ENCODE data around the gene NADK2. TPM values are rescaled to one million over a fixed set of nuclear protein-coding genes. Genes with fewer than 3 reads are reported as not detected.

NADK2 gene
- total and polyA plus RNA-seq, 9 of the 15 experiments (the other 6 are each of a cell fraction or from before 2014, with no cell fraction given): 10.6 to 41.0 (median 24.0) TPM

GRCh38 chr5:36240779-36241630 is 720 bp downstream of the NADK2 start (continued):
- TF ChIP-seq, protein P1, sequence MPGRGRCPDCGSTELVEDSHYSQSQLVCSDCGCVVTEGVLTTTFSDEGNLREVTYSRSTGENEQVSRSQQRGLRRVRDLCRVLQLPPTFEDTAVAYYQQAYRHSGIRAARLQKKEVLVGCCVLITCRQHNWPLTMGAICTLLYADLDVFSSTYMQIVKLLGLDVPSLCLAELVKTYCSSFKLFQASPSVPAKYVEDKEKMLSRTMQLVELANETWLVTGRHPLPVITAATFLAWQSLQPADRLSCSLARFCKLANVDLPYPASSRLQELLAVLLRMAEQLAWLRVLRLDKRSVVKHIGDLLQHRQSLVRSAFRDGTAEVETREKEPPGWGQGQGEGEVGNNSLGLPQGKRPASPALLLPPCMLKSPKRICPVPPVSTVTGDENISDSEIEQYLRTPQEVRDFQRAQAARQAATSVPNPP (IDR thresholded peaks at IDR 0.05; ENCODE audit: borderline replicate concordance, insufficient read depth, insufficient read length): no peak
- TF ChIP-seq, protein P2, sequence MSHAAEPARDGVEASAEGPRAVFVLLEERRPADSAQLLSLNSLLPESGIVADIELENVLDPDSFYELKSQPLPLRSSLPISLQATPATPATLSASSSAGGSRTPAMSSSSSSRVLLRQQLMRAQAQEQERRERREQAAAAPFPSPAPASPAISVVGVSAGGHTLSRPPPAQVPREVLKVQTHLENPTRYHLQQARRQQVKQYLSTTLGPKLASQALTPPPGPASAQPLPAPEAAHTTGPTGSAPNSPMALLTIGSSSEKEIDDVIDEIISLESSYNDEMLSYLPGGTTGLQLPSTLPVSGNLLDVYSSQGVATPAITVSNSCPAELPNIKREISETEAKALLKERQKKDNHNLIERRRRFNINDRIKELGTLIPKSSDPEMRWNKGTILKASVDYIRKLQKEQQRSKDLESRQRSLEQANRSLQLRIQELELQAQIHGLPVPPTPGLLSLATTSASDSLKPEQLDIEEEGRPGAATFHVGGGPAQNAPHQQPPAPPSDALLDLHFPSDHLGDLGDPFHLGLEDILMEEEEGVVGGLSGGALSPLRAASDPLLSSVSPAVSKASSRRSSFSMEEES (CRISPR knock-in tag; IDR thresholded peaks at IDR 0.05): no peak
- TF ChIP-seq CEBPZ (IDR thresholded peaks at IDR 0.05; ENCODE audit: borderline replicate concordance, low read depth, low read length) (no peak), ETS2 (tag; IDR thresholded peaks at IDR 0.05; ENCODE audit: borderline replicate concordance, poor library complexity, severe bottlenecking) (no peak), FOXA1 (IDR thresholded peaks at IDR 0.05; ENCODE audit: borderline replicate concordance) (no peak), MBD1 (CRISPR knock-in tag; IDR thresholded peaks at IDR 0.05) (no peak), TSC22D4 (tag; IDR thresholded peaks at IDR 0.05) (no peak), E2F4 (CRISPR knock-in tag; IDR thresholded peaks at IDR 0.05; ENCODE audit: low read depth) (no peak), ELK1 (CRISPR knock-in tag; IDR thresholded peaks at IDR 0.05) (no peak), ZNF140 (CRISPR knock-in tag; IDR thresholded peaks at IDR 0.05) (no peak), ZNF764 (CRISPR knock-in tag; IDR thresholded peaks at IDR 0.05; ENCODE audit: low read depth) (no peak)
- TF ChIP-seq, protein P3, sequence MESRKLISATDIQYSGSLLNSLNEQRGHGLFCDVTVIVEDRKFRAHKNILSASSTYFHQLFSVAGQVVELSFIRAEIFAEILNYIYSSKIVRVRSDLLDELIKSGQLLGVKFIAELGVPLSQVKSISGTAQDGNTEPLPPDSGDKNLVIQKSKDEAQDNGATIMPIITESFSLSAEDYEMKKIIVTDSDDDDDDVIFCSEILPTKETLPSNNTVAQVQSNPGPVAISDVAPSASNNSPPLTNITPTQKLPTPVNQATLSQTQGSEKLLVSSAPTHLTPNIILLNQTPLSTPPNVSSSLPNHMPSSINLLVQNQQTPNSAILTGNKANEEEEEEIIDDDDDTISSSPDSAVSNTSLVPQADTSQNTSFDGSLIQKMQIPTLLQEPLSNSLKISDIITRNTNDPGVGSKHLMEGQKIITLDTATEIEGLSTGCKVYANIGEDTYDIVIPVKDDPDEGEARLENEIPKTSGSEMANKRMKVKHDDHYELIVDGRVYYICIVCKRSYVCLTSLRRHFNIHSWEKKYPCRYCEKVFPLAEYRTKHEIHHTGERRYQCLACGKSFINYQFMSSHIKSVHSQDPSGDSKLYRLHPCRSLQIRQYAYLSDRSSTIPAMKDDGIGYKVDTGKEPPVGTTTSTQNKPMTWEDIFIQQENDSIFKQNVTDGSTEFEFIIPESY (CRISPR knock-in tag; IDR thresholded peaks at IDR 0.05): no peak

Measured in K562 (cell line).